IMR-90 (cell line): Measurements from ENCODE around the gene HIPK1. TPM values are rescaled to one million over a fixed set of nuclear protein-coding genes. Genes with fewer than 3 reads are reported as not detected.
"Not testable (repeated sequence)": the region's sequence is repeated elsewhere in the genome, so short reads cannot be mapped to it uniquely, and the experiment has no call there.

Source experiments
- ATAC-seq: fragments of 200-7000 bp; cut with Tn5 transposase; 2 replicates; pipeline ENCODE4 v1.9.1; 2020; ENCODE audit warnings: low read depth, mild to moderate bottlenecking, moderate library complexity
- BruUV-seq: library from RNA; stranded (reverse); fragments of 400-500 nt; replicated peaks from 2 replicates; lab custom pipeline; 2021; lab: Mats Ljungman, UMichigan
- CTCF ChIA-PET: fragments of 300-600 bp; formaldehyde crosslinking; extraction: SDS; loops from one replicate; lab custom pipeline; 2021; ENCODE audit warnings: antibody characterized with exemption; lab: Yijun Ruan, JAX
- POLR2A ChIA-PET: fragments of 300-600 bp; sonication (Branson Sonifier 250); formaldehyde crosslinking; loops from one replicate; lab custom pipeline; 2022; ENCODE audit warnings: antibody characterized with exemption; ENCODE audit not compliant: unreplicated experiment; lab: Charles Lee
- DNase-seq: peaks from one replicate; pipeline ENCODE4 v3.0.0; 2013
- H2AFZ ChIP-seq: replicated peaks from 2 replicates; pipeline ENCODE3; 2013; ENCODE audit warnings: low read length, mild to moderate bottlenecking; ENCODE audit not compliant: poor library complexity
- H2AK5ac ChIP-seq: 2 replicates; pipeline ENCODE4 v1.6.1; 2013; ENCODE audit warnings: low read depth, low read length, inconsistent platforms
- H2AK9ac ChIP-seq: replicated peaks from 2 replicates; pipeline ENCODE3; 2013; ENCODE audit warnings: mild to moderate bottlenecking, low read depth, low read length, moderate library complexity; ENCODE audit not compliant: poor library complexity
- H2BK120ac ChIP-seq: 2 replicates; pipeline ENCODE4 v1.6.1; 2013; ENCODE audit warnings: low read depth, low read length, inconsistent platforms
- H2BK15ac ChIP-seq: 3 replicates; pipeline ENCODE4 v1.6.1; 2013; ENCODE audit warnings: low read depth, low read length, inconsistent platforms
- H2BK20ac ChIP-seq: 2 replicates; pipeline ENCODE4 v1.6.1; 2013; ENCODE audit warnings: low read depth, mild to moderate bottlenecking, inconsistent platforms, low read length, moderate library complexity
- H2BK5ac ChIP-seq: 2 replicates; pipeline ENCODE4 v1.6.1; 2013; ENCODE audit warnings: mild to moderate bottlenecking, low read depth, low read length, inconsistent platforms; ENCODE audit not compliant: poor library complexity, severe bottlenecking
- H3K14ac ChIP-seq: replicated peaks from 2 replicates; pipeline ENCODE4 v1.6.1; 2013; ENCODE audit warnings: low read depth, low read length, inconsistent platforms
- H3K18ac ChIP-seq: 2 replicates; pipeline ENCODE4 v1.6.1; 2013; ENCODE audit warnings: low read depth, low read length, control low read depth
- H3K23ac ChIP-seq: 2 replicates; pipeline ENCODE4 v1.6.1; 2013; ENCODE audit warnings: low read depth, low read length, inconsistent platforms
- H3K27ac ChIP-seq: 2 replicates; pipeline ENCODE4 v1.5.1; 2013; ENCODE audit warnings: mild to moderate bottlenecking, control low read depth, low read length; ENCODE audit not compliant: insufficient read depth
- H3K27me3 ChIP-seq: 2 replicates; pipeline ENCODE4 v1.6.1; 2013; ENCODE audit warnings: low read length; ENCODE audit not compliant: control insufficient read depth, insufficient read depth
- H3K36me3 ChIP-seq: 2 replicates; pipeline ENCODE4 v1.6.1; 2013; ENCODE audit warnings: low read length, mixed read lengths; ENCODE audit not compliant: control insufficient read depth, insufficient read depth
- H3K4ac ChIP-seq: 2 replicates; pipeline ENCODE4 v1.6.1; 2013; ENCODE audit warnings: low read depth, low read length, inconsistent platforms
- H3K4me1 ChIP-seq: 2 replicates; pipeline ENCODE4 v1.6.1; 2013; ENCODE audit warnings: low read length, mixed read lengths; ENCODE audit not compliant: control insufficient read depth, insufficient read depth
- H3K4me2 ChIP-seq: 2 replicates; pipeline ENCODE4 v1.6.1; 2013; ENCODE audit warnings: low read depth, mild to moderate bottlenecking, control low read depth, low read length, moderate library complexity
- H3K4me3 ChIP-seq: 2 replicates; pipeline ENCODE4 v1.5.1; 2013; ENCODE audit warnings: low read depth, mild to moderate bottlenecking, control low read depth, low read length, moderate library complexity; ENCODE audit not compliant: insufficient read depth
- H3K56ac ChIP-seq: 2 replicates; pipeline ENCODE4 v1.6.1; 2013; ENCODE audit warnings: low read length, inconsistent platforms; ENCODE audit not compliant: insufficient read depth; ENCODE audit errors: extremely low read depth
- H3K79me1 ChIP-seq, 2 experiments: 2 replicates each; pipeline ENCODE4 v1.6.1; 2013; ENCODE audit warnings: low read length in 2 of 2, inconsistent platforms in 1 of 2, low read depth in 1 of 2
- H3K9ac ChIP-seq: 2 replicates; pipeline ENCODE4 v1.6.1; 2013; ENCODE audit warnings: low read depth, low read length, control low read depth
- H3K9me1 ChIP-seq: 2 replicates; pipeline ENCODE4 v1.6.1; 2013; ENCODE audit warnings: low read length, inconsistent platforms; ENCODE audit not compliant: insufficient read depth
- H3K9me3 ChIP-seq: 2 replicates; pipeline ENCODE4 v1.6.1; 2013; ENCODE audit warnings: low read length; ENCODE audit not compliant: control insufficient read depth, insufficient read depth
- H4K20me1 ChIP-seq: 2 replicates; pipeline ENCODE4 v1.6.1; 2013; ENCODE audit warnings: low read length, inconsistent platforms; ENCODE audit not compliant: insufficient read depth
- H4K5ac ChIP-seq: 2 replicates; pipeline ENCODE4 v1.6.1; 2013; ENCODE audit warnings: mild to moderate bottlenecking, low read depth, low read length, control low read depth
- H4K8ac ChIP-seq, 2 experiments: 2 replicates each; pipeline ENCODE4 v1.6.1; 2013; ENCODE audit warnings: low read depth in 2 of 2, low read length in 2 of 2, control low read depth in 1 of 2, inconsistent platforms in 1 of 2
- H4K91ac ChIP-seq: 2 replicates; pipeline ENCODE4 v1.6.1; 2013; ENCODE audit warnings: low read depth, low read length, inconsistent platforms; ENCODE audit not compliant: insufficient read depth
- BHLHE40 ChIP-seq: fragments of 150-350 bp; IDR thresholded peaks from 2 replicates; pipeline ENCODE4 v1.6.1; 2016; ENCODE audit warnings: mild to moderate bottlenecking, low read depth, low read length
- CEBPB ChIP-seq: IDR thresholded peaks from 2 replicates; pipeline ENCODE4 v1.6.1; 2012; ENCODE audit warnings: low read depth, low read length, improper control_type of control experiment
- CTCF ChIP-seq: conservative IDR thresholded peaks from 2 replicates; pipeline ENCODE4 v1.5.1; 2012; ENCODE audit warnings: mild to moderate bottlenecking, low read depth, low read length, improper control_type of control experiment
- FOS ChIP-seq: fragments of 150-350 bp; IDR thresholded peaks from 2 replicates; pipeline ENCODE4 v1.6.1; 2016; ENCODE audit warnings: low read depth, low read length
- NFE2L2 ChIP-seq: fragments of 150-350 bp; IDR thresholded peaks from 2 replicates; pipeline ENCODE4 v1.6.1; 2016; ENCODE audit warnings: low read depth, mild to moderate bottlenecking, low read length
- RCOR1 ChIP-seq: IDR thresholded peaks from 2 replicates; pipeline ENCODE4 v1.6.1; 2012; ENCODE audit warnings: mild to moderate bottlenecking, low read length, improper control_type of control experiment; ENCODE audit not compliant: insufficient replicate concordance
- RFX5 ChIP-seq: IDR thresholded peaks from 2 replicates; pipeline ENCODE4 v1.8.0; 2012; ENCODE audit warnings: low read depth, mild to moderate bottlenecking, low read length, moderate library complexity
- SMC3 ChIP-seq: fragments of 150-350 bp; IDR thresholded peaks from 2 replicates; pipeline ENCODE4 v1.6.1; 2016; ENCODE audit warnings: low read depth, mild to moderate bottlenecking, antibody characterized with exemption, low read length, moderate library complexity
- WGBS, 2 experiments: methylation state at CpG; one replicate each; pipeline versions ENCODE4 v1.1.5 to v1.1.7; 2013; ENCODE audit warnings: missing lambda C conversion rate in 2 of 2; ENCODE audit not compliant: insufficient read length in 1 of 2; ENCODE audit errors: extremely low coverage in 2 of 2; 5-methylcytosine and 5-hydroxymethylcytosine counted together
- dilution Hi-C: fragments of 300-500 bp; cut with HindIII; formaldehyde crosslinking; loops from one replicate; pipeline ENCODE4 v1.14.3; 2018; ENCODE audit warnings: low sequenced_read_pairs; ENCODE audit not compliant: unreplicated experiment
- in situ Hi-C: fragments of 300-500 bp; cut with MboI; formaldehyde crosslinking; loops from 3 replicates; pipeline ENCODE4 v1.14.3; 2019; ENCODE audit warnings: low sequenced_read_pairs, inconsistent platforms, mixed read lengths
- intact Hi-C: fragments of 100-400 bp; cut with micrococcal nuclease; formaldehyde crosslinking; loops from 2 replicates; pipeline ENCODE4 v1.10.0; 2022
- polyA plus RNA-seq, 3 experiments: library from polyadenylated mRNA; depleted of rRNA; stranded (reverse); fragments of >200 nt; gene quantifications; 2 replicates each; pipeline ENCODE4 v1.2.3, GENCODE V29; 2012; ENCODE audit warnings: low replicate concordance in 1 of 3
- total RNA-seq: library from RNA; depleted of rRNA; stranded (reverse); fragments of >200 nt; gene quantifications from 2 replicates; pipeline ENCODE4 v1.2.3, GENCODE V29; 2012

Gene HIPK1
- total and polyA plus RNA-seq, 2 of the 4 experiments (the other 2 are of a cell fraction), result 15.3 to 33.9 TPM

DNA sequence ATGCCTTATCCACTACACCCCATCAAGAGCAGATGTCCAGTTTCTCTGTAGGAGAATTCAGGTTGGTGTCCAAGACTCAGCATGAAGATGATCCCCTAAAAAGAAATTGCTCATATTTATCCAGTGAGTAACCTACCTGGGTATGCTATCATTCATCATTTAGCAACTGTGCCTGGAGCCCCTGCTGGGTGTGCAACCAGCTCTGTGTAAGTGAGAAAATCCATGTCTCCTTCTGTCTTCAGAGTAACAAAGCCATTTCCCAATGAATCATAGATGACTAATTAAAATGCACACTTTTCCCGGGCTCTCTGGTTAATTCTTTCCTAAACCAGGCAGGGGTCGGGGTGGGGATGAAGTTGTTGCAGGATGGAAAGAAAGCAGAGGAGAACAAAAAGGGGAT lies 86.0 kb downstream of the HIPK1 start:
- ChIA-PET POLR2A (no interaction called here), CTCF (no interaction called here)
- Histone ChIP-seq H4K8ac (no peak overlapping the region), H2BK15ac (no peak overlapping the region), H3K9me1 (no peaks in the 10 kb centered on the region), H2AFZ (no peak overlapping the region), H3K4me3 (no peak overlapping the region), H3K4me2 (no peak overlapping the region), H3K14ac (no peak overlapping the region), H4K5ac (no peak overlapping the region), H2BK20ac (no peak overlapping the region), H4K91ac (no peak overlapping the region), H4K20me1 (no peaks in the 10 kb centered on the region), H3K56ac (no peak overlapping the region), H3K18ac (no peak overlapping the region), H2BK5ac (no peak overlapping the region), H3K4ac (no peak overlapping the region), H2AK9ac (no peak overlapping the region), H3K27ac (no peak overlapping the region), H3K9me3 (no peaks in the 10 kb centered on the region), H2AK5ac (no peak overlapping the region), H3K79me1 (no peaks in the 10 kb centered on the region), H3K9ac (no peak overlapping the region), H2BK120ac (no peak overlapping the region), H3K36me3 (no peaks in the 10 kb centered on the region), H3K27me3 (peaks cover 13% of the 10 kb centered on the region), H3K4me1 (no peaks in the 10 kb centered on the region), H3K23ac (no peak overlapping the region)
- no CpG with 5 or more reads among the region's 2 CpGs for WGBS, 2 experiments
- no TSS peak for BruUV-seq
- dilution Hi-C loops (no loop called here), intact Hi-C loops (no loop called here), in situ Hi-C loops (no loop called here)
- ATAC-seq, result no peak
- no peak for DNase-seq
- TF ChIP-seq BHLHE40 (no peak), RFX5 (no peak), CEBPB (no peak), CTCF (no peak), RCOR1 (no peak), NFE2L2 (no peak), SMC3 (no peak), FOS (no peak)

GRCh38 chr1:114019724-114020123 lies 90.6 kb downstream of the HIPK1 start:
- WGBS, 2 experiments, result 80% methylated on average over 1 of the region's 3 CpGs; no CpG with 5 or more reads in 1 of the 2 experiments
- CTCF ChIA-PET, ATAC-seq: not testable (repeated sequence)

More at GRCh38 chr1:114019724-114020123, 90.6 kb downstream of the HIPK1 start:
- H2AK5ac ChIP-seq, H3K14ac ChIP-seq, H3K23ac ChIP-seq, POLR2A ChIA-PET, in situ Hi-C loops, dilution Hi-C loops, H2AK9ac ChIP-seq, H2BK15ac ChIP-seq, H2BK5ac ChIP-seq, H3K18ac ChIP-seq, intact Hi-C loops, H2BK120ac ChIP-seq, BruUV-seq, DNase-seq, H3K79me1 ChIP-seq, H3K4me2 ChIP-seq, H3K4me1 ChIP-seq, H2AFZ ChIP-seq, H3K27me3 ChIP-seq, H3K56ac ChIP-seq, H2BK20ac ChIP-seq, H3K4me3 ChIP-seq, H4K8ac ChIP-seq, H4K20me1 ChIP-seq, H4K91ac ChIP-seq, H3K27ac ChIP-seq, H3K9me3 ChIP-seq, H4K5ac ChIP-seq, H3K4ac ChIP-seq, H3K36me3 ChIP-seq, H3K9me1 ChIP-seq, H3K9ac ChIP-seq: not testable (repeated sequence)
